Mesodermal cell (in vitro differentiated cells): ENCODE results near the gene ST6GALNAC4.

Experiments
- H3K27ac ChIP-seq: 2 replicates; pipeline ENCODE4 v1.7.0; 2013; ENCODE audit warnings: mild to moderate bottlenecking, low read depth, low read length, moderate library complexity; ENCODE audit not compliant: severe bottlenecking
- H3K36me3 ChIP-seq: 2 replicates; pipeline ENCODE4 v1.7.1; 2013; ENCODE audit warnings: mild to moderate bottlenecking, low read length, moderate library complexity; ENCODE audit not compliant: control insufficient read depth, insufficient read depth
- H3K4me1 ChIP-seq: one replicate; pipeline ENCODE4 v1.7.1; 2013; ENCODE audit warnings: mild to moderate bottlenecking, low read length; ENCODE audit not compliant: insufficient read depth, control insufficient read depth, poor library complexity, severe bottlenecking
- H3K4me3 ChIP-seq: 2 replicates; pipeline ENCODE4 v1.7.0; 2013; ENCODE audit warnings: low read length, control low read depth, mild to moderate bottlenecking; ENCODE audit not compliant: insufficient read depth, poor library complexity, severe bottlenecking; ENCODE audit errors: extremely low read depth
- H3K9me3 ChIP-seq: 2 replicates; pipeline ENCODE4 v1.7.1; 2013; ENCODE audit warnings: mild to moderate bottlenecking, low read length, moderate library complexity; ENCODE audit not compliant: control insufficient read depth
- WGBS, 2 experiments: methylation state at CpG; one replicate each; pipeline ENCODE4 v1.1.5; 2013; ENCODE audit warnings: missing lambda C conversion rate in 2 of 2; ENCODE audit not compliant: insufficient coverage in 2 of 2; 5-methylcytosine and 5-hydroxymethylcytosine counted together

Gene ST6GALNAC4

GRCh38 chr9:127920794-127921193 is 4.0 kb upstream of the ST6GALNAC4 start:
- Histone ChIP-seq H3K27ac (no peak overlapping the region), H3K4me1 (peaks cover 26% of the 10 kb centered on the region), H3K9me3 (no peaks in the 10 kb centered on the region), H3K4me3 (no peak overlapping the region), H3K36me3 (no peaks in the 10 kb centered on the region)
- WGBS, 2 experiments: 94 to 98% methylated on average over 6 of the region's 7 CpGs

DNA sequence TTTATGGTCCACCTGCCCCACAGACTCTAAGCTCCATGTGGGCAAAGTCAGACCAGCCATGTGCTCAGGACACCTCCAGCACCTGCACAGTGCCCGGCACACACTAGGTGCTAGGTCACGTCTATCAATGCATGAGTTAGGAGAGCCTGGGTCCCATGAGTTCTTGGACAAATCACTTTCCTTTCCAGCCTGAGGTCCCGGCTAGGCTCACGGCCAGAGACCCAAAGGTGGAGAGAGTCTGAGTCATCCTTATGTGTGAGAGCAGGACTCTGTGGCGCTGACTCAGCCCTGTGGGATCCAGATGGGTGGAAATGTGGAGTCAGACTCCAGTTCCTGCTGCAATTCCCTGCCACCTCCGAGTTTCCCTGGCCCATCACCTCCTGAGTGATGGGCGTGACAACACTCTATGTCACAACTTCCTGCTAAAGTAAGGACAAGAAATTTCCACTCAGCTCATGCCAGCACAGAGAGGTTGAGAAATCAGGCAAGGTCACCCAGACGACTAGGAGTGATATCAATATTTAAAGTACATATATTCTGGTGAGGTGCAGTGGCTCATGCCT is 2.5 kb upstream of the ST6GALNAC4 start:
- peak overlapping the region; percentile 71 for H3K27ac ChIP-seq
- WGBS, 2 experiments: 59 to 77% methylated on average over 3 to 4 of the region's 8 CpGs
- H3K9me3 ChIP-seq: no peaks in the 10 kb centered on the region
- H3K4me1 ChIP-seq: peaks cover 30% of the 10 kb centered on the region
- no peak overlapping the region for H3K4me3 ChIP-seq
- no peaks in the 10 kb centered on the region for H3K36me3 ChIP-seq

GRCh38 chr9:127918183-127919107 is 1.6 kb upstream of the ST6GALNAC4 start:
- H3K4me1 ChIP-seq: peaks cover 30% of the 10 kb centered on the region
- 86 to 93% methylated on average over 8 of the region's 8 CpGs for WGBS, 2 experiments

DNA sequence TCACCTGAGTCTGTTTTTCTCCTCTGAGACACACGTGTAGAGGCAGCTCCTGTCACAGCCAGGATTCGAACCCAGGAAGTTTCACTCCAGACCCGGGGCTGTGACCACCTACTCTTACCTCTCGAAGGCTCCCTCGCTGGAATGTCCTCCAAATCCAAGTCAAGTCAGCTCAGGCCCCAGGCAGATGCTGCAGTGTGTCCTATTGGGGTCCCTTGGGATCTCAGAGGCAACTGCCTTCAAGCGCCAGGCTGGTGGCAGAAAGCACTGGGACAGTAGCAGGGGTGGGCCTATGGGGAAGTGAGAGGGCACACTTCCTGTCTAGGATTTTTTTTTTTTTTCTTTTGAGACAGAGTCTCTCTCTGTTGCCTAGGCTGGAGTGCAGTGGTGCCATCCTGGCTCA is 762 bp upstream of the ST6GALNAC4 start:
- no peaks in the 10 kb centered on the region for H3K36me3 ChIP-seq
- no peak overlapping the region for H3K4me3 ChIP-seq
- WGBS, 2 experiments: 62 to 90% methylated on average over 5 to 6 of the region's 6 CpGs
- no peaks in the 10 kb centered on the region for H3K9me3 ChIP-seq
- no peak overlapping the region for H3K27ac ChIP-seq
- peaks cover 30% of the 10 kb centered on the region for H3K4me1 ChIP-seq

More at GRCh38 chr9:127918183-127919107, 1.6 kb upstream of the ST6GALNAC4 start:
- H3K9me3 ChIP-seq: no peaks in the 10 kb centered on the region
- H3K27ac ChIP-seq: peak overlapping the region; percentile 71
- no peaks in the 10 kb centered on the region for H3K36me3 ChIP-seq
- no peak overlapping the region for H3K4me3 ChIP-seq

GRCh38 chr9:127915801-127916719 is 781 bp downstream of the ST6GALNAC4 start:
- no peaks in the 10 kb centered on the region for H3K36me3 ChIP-seq
- peaks cover 30% of the 10 kb centered on the region for H3K4me1 ChIP-seq
- H3K27ac ChIP-seq: no peak overlapping the region
- WGBS, 2 experiments: 52 to 75% methylated on average over 12 to 20 of the region's 27 CpGs
- no peaks in the 10 kb centered on the region for H3K9me3 ChIP-seq
- H3K4me3 ChIP-seq: peak overlapping the region; percentile 46

- no peak overlapping the region for H3K27ac ChIP-seq
- H3K36me3 ChIP-seq: no peaks in the 10 kb centered on the region
- no peaks in the 10 kb centered on the region for H3K9me3 ChIP-seq
- no peak overlapping the region for H3K4me3 ChIP-seq
- peaks cover 30% of the 10 kb centered on the region for H3K4me1 ChIP-seq
- 88 to 93% methylated on average over 3 of the region's 5 CpGs for WGBS, 2 experiments
Observed at GRCh38 chr9:127915325-127915752, 1.5 kb downstream of the ST6GALNAC4 start.

DNA sequence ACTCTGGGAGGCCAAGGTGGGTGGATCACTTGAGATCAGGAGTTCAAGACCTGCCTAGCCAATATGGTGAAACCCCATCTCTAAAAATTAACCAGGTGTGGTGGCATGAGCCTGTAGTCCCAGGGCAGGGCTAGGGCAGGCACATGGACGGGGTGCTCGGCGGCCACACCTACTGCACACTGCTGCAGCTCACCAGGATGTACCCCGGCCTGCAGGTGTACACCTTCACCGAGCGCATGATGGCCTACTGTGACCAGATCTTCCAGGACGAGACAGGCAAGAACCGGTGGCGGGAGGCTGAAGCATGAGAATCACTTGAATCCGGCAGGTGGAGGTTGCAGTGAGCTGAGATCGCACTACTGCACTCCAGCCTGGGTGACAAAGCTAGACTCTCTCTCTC is 3.2 kb downstream of the ST6GALNAC4 start:
- 97 to 99% methylated on average over 9 to 11 of the region's 11 CpGs for WGBS, 2 experiments
- Histone ChIP-seq H3K27ac (no peak overlapping the region), H3K9me3 (no peaks in the 10 kb centered on the region), H3K4me1 (peaks cover 23% of the 10 kb centered on the region), H3K36me3 (peaks cover 4% of the 10 kb centered on the region), H3K4me3 (no peak overlapping the region)

GRCh38 chr9:127912882-127913281 is 4.0 kb downstream of the ST6GALNAC4 start:
- WGBS, 2 experiments: 86 to 100% methylated on average over 3 of the region's 5 CpGs

GRCh38 chr9:127912296-127912695 is 4.5 kb downstream of the ST6GALNAC4 start:
- no peak overlapping the region for H3K27ac ChIP-seq
- H3K4me3 ChIP-seq: no peak overlapping the region
- H3K36me3 ChIP-seq: peaks cover 8% of the 10 kb centered on the region
- H3K4me1 ChIP-seq: peaks cover 11% of the 10 kb centered on the region
- H3K9me3 ChIP-seq: no peaks in the 10 kb centered on the region
- WGBS, 2 experiments: 93 to 97% methylated on average over 31 of the region's 31 CpGs

More at GRCh38 chr9:127912882-127913281, 4.0 kb downstream of the ST6GALNAC4 start:
- Histone ChIP-seq H3K36me3 (peaks cover 8% of the 10 kb centered on the region), H3K4me1 (peaks cover 16% of the 10 kb centered on the region), H3K9me3 (no peaks in the 10 kb centered on the region), H3K4me3 (no peak overlapping the region), H3K27ac (no peak overlapping the region)

DNA sequence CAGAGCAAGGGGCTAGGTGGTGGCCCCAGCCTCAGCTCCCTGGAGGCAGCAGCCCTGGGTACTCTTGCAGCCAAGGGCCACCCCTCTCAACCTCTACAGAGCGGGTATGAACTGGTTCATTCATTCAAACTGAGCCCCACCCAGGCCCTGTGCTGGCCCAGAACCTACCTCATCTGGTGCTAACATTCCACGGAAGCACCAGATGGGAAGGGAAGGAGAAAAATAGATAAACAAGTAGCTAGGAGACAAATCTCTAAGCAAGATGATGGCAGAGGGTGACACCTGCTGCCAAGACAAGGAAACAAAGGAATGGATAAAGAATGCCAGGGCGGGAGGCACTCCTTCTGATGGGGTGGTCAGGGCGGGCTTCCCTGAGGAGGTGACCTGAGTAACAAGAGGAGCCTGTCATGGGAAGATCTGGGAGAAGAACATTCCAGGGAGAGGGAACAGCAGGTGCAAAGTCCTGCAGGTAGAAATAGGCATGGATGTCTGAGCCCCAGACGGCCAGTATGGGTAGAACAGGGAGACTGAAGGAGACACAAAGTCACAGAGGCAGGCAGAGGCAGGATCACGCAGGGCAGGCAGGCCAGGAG is 6.1 kb downstream of the ST6GALNAC4 start:
- Histone ChIP-seq H3K4me1 (peaks cover 6% of the 10 kb centered on the region), H3K36me3 (peaks cover 8% of the 10 kb centered on the region), H3K4me3 (no peak overlapping the region), H3K27ac (no peak overlapping the region), H3K9me3 (no peaks in the 10 kb centered on the region)
- 85 to 95% methylated on average over 4 of the region's 6 CpGs for WGBS, 2 experiments
